Occipital lobe (tissue), 2 donors: Measurements from ENCODE around the gene SEC23IP. TPM values are rescaled to one million over a fixed set of nuclear protein-coding genes. Genes with fewer than 3 reads are reported as not detected.
A peak's percentile ranks its signal among the peaks of the same experiment; 100 is the strongest.
"Not testable (repeated sequence)": the region's sequence is repeated elsewhere in the genome, so short reads cannot be mapped to it uniquely, and the experiment has no call there.

Experiments used
- DNase-seq: peaks from one replicate; lab custom pipeline; 2025; lab: John Stamatoyannopoulos, UW
- total RNA-seq: library from RNA; depleted of rRNA; stranded (reverse); fragments of >200 nt; gene quantifications from one replicate; pipeline ENCODE4 v1.2.3, GENCODE V29; 2014

SEC23IP gene
- total RNA-seq: 19.8 TPM

DNA sequence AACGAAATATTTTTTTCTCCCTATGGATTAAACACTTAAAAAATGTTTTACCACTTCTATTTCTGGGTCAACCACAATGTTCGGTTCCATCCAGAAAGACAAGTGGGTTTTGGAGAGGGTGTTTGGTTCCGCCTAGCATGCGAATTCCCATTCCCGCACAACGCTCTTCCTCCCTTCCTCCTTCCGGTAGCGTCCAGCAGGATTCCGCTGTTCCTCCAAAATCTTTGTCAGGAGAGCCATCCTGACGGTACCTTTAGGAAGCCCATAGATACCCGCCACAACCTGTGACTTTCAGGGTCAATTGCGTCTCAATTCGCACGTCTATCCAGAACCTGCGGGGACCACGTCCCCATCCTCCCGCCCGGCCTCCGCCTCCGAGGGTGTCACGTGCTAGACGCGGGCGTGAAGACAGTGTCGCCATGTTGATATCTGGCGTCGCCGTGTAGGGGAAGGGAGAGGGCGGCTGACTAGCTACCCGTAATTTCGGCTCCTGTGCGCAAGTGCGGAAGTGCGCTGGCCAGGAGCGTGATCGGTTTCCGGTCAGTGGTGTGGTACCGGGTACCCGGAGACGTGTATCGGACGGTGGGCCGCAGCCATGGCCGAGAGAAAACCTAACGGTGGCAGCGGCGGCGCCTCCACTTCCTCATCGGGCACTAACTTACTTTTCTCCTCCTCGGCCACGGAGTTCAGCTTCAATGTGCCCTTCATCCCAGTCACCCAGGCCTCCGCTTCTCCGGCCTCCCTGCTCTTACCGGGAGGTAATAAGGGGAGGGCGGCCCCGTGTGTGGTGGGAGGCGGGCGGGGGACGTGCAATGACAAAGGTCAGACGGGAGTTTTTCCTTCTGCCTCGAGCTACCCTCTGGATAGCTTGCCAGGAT is at the start of gene SEC23IP:
Gene SEC23IP (plus strand): TSS at position 543 of the 878 bp plus-strand sequence. CDS start 53 bp downstream, at position 596.
- peak; percentile 97 for DNase-seq

DNA sequence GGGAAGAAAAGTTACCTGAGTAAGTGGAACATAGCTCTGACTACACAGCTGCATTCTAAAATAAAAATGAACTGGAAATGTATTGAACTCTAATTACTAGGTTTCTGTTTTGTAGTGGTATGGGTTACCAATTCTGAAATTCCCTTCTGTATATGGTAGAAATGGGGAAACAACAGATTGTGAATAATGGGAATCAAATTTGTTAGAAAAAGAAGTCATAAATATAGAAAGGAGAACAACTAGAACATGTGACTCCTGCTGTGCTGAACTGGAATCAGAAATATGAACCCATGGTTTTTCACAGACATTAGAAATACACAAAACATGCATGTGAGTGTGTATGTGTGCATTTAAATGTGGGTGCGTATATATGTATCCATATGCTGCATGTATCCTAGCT is 46.9 kb upstream of the SEC23IP start:
- no peak for DNase-seq

DNA sequence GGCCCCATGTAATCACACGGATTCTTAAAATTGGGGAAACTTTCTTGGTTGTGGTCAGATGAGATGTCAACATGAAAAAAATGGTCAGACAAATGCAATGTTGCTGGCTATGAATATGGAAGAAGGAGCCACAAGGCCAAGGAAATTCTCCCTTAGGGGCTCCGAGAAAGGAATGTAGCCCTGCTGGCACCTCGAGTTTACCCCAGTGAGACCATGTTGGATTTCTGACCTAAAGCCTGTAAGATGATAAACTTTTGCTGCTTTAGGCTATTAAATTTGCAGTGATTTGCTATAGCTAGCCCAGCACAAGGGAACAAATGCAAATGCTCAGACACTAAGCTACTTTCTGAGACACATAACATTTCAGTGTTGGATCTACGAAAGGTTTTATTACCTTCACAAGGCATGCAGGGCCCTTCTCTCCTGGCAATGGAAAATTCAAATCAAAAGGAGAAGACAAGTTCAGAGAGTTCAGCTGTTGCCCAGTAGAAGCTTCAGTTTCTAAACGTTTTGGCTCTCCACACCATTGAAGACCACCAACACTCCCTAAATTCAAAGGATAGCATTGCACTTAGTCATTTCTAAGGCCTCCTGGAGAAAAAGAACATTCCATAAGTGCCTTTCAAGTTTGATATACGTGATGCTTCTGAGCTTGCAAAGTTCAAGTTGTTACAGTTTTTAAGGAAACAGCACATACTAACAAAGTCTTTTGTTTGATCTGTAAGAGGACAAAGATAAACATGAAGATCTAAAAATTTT is 43.3 kb upstream of the SEC23IP start:
- no peak for DNase-seq

DNA sequence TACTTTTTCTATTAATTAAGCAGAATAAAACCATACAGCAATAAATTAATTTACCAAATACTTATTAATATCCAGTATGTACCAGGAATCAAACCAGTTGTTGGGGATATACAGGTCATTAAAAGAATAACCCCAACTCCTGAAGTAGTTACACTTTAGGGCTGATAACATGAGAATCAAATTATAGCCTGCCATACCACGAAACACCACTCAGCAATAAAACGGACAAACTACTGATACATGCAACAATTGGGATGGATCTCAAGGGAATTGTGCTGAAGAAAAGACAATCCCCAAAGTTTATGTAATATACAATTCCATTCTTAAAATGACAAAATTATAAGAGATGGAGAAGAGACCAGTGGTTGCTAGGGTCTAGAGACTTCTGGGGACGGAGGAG is 42.6 kb upstream of the SEC23IP start:
- DNase-seq: no peak

DNA sequence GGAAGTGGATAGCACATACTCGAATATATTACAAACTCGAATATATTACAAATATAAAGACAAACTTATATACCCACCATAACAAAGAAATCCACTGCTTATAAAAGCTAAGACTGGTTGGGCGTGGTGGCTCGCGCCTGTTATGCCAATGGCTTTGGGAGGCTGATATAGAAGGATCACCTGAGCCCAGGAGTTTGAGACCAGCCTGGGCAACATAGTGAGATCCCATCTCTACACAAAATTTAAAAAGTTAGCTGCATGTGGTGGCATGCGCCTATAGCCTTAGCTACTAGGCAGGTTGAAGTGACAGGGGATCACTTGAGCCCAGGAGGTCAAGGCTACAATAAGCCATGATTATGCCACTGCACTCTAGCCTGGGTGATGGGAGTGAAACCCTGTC is 40.3 kb upstream of the SEC23IP start:
- DNase-seq: no peak

DNA sequence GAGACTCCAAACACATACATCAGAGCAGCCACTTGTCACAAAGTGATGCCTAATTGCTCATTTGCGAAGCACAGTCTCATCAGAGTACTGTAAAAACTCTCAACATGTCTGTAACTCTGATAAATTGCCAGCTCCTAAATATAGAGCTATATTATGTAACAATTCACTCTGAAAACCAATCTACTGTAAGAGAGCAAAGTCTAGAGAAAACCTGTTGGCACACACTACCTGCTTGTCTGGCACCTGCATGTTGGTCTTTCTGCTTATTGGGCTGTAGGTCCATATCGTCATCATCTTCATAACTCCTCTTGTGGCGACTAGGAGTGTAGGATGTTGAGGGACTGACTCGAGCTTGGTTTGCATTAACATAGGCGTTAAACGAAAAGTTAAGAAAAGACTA is 39.7 kb upstream of the SEC23IP start:
- DNase-seq: no peak

DNA sequence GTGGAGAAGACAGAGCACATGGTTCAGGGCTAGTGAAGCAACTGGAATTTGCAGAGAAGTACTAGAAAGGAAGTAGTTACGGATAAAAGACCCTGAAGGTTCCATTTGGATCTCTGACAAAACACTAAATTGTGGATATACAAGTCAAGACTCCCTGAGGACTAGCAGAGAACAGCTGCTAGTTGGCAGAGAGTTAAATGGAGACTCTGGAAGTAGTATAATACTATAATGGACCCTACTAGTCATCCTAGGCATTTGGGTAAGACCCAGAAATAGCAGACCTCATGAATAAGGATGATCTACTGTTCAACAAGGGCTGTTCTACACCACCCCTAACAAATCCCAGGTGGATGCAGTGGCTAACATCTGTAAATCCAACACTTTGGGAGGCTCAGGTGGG is 39.0 kb upstream of the SEC23IP start:
- no peak for DNase-seq

DNA sequence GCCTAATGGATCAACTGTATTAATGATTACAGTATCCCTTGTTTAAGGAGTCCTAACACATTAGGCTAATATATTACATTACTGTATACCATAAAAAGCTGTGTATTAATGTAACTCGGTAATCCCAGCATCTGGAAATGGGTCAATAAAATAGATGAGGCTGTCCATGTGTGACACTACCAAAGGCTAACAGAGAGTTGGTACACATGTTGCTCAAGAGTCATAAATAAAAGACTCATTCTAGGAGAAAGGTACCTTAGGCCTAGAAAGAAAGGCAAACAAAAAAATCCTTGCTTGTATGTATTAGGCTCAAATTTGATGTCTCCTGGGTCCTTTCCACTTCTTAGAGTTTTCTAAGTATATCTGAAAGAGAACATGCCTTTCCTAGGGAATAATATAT is 34.5 kb upstream of the SEC23IP start:
- DNase-seq: no peak

DNA sequence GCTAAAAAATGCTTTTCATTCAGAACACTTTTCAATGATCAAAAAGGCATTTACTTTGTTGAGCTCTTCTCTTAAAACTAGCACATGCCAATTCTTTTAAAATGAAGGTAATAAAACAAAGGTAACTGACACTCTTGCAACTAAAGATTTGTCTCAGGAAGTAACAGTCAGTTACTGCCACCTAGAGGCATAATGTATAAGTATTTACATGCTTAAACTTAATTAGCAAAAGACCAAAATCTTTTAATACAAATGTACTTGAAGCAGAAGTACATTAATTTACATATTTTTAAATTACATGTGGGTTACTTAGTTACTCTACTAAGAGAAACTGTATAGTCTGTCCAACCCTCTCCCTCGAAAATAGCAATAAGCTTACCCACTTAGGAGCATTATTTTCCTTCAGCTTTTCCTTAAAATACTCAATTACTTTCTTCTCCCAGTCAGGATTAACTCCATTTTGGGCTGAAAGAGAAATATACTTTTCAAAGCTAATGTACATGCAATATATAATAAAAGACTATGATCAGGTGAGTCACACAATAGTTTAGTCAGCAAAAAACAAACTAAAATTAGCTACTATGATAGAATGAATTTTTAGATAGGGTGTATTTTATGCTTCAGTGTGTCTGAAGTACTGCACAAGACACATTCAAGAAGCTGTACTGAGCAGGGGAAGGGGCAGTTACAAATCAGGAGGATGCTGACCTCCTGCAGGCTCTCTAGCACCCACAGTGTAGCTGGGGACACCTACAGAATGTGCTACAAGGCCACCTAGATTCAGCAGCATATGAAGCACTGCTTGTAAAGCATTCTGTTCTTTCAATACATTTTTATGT is 32.9 kb upstream of the SEC23IP start:
- DNase-seq: no peak

DNA sequence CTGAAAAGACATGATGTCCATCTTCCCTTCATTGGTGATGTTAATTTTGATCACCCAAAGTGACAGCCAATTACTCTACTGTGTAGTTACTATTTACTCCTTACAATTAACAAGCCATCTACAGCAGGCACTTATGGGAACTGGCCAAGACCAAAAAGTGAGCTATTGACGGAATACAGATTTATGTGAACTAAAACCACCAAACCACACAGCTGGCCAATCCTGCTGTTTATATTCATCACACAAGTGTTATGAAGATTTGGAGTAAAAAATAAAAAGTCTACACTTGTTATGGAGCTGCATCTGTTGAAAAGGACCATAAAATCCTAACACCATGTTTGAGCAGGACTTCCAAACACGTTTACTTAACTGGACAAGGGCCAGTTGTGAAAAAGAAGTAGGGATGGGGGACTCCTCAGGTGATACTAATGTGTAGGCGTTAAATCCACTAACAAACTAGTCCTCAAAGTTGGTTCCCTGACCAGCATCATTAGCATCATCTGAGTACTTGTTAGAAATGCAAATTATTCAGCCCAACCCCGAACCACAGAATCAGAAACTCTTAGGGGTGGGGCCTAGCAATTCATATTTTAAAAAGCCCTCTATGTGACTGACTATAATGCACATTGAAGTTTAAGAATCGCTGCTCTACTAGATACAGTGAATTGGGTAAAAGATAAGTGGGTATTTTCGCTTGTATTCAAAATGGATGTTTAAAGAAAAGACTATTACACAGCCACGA is 31.5 kb upstream of the SEC23IP start:
- no peak for DNase-seq

DNA sequence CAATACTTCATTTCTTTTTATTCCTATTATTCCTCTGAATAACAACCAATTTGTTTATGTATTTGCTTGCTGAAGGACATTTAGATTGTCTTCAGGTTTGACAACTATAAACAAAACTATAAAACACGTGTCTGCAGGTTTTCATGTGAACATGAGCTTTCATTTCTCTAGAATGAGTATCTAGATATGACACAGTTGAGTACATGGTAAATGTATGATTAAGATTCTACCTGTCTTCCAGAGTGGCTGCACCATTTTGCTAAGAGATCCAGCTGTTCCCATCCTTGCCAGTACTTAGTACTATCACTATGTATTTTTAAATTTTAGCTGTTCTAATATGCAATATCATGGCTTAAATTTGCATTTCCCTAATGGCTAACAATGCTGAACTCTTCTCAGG is 30.0 kb upstream of the SEC23IP start:
- DNase-seq: no peak

DNA sequence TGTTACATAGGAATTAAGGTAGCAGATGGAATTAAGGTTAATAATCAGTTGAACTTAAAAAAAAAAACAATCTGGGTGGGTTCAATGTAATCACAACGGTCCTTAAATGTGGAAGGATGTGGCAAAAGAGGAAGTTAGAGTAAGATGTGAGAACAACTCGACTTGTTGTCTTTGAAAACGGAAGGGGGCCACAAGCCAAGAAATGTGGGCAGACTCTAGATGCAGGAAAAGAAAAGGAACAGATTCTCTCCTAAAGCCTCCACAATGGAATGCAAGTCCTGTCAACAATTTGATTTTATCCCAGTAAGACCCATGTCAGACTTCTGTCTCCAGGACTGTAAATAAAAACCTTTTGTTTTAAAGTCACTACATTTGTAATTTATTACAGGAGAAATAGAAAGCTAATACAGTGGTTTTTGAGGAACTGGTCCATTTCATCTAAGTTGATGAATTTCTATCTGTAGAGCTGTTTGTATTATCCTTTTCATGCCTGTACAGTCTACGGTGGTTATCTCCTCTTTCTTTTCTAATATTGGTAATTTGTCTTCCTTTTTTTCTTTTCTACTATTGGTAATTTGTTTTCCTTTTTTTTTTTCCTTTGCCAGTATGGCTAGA is 28.5 kb upstream of the SEC23IP start:
- DNase-seq: no peak

DNA sequence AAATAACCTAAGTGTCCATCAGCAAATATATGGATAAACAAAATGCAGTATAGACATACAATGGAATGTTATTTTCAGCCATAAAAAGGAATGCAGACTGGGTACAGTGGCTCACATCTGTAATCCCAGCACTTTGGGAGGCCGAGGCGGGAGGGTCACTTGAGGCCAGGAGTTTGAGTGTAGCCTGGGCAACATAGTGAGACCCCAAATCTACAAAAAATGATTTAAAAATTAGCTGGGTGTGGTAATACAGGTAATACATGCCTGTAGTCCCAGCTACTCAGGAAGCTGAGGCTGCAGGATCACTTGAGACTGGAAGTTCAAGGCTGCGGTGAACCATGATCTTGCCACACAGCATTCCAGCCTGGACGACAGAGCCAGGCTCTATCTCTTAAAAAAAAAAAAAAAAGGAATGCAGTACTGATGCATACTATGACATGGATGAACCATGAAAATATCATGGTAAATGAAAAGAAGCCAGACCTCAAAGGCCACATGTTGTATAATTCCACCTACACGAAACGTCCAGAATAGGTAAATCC is 26.8 kb upstream of the SEC23IP start:
- DNase-seq: no peak

DNA sequence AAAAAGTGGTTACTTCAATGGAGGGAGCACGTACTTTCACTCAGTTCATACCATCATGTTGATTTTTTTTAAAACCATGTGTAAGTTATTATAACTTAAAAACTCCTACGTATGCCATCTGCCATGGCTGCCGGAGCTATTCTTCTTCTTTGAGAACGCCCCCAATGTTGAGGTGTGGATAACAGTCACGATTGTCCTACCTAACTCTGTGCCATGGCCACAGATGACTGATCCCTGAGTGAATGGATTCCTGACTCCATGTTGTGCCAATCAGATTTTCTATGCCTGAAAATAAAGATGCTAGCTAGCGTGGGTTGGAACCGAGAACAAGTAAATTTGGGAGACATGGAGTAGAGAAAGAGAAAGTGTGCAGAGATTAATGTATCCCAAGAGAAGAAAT is 25.2 kb upstream of the SEC23IP start:
- DNase-seq: peak; percentile 2

DNA sequence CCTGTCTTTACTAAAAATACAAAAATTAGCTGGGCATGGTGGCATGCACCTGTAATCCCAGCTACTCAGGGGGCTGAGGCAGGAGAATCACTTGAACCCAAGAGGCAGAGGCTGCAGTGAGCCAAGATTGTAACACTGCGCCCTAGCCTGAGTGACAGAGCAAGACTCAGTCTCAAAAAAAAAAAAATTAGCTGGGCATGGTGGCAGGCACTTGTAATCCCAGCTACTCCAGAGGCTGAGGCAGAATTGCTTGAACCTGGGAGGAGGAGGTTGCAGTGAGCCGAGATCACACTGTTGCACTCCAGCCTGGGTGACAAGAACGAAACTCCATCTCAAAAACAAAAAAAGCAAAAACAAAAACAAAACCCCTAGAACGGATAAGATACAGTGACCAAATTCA is 23.1 kb upstream of the SEC23IP start:
- not testable (repeated sequence) for DNase-seq

DNA sequence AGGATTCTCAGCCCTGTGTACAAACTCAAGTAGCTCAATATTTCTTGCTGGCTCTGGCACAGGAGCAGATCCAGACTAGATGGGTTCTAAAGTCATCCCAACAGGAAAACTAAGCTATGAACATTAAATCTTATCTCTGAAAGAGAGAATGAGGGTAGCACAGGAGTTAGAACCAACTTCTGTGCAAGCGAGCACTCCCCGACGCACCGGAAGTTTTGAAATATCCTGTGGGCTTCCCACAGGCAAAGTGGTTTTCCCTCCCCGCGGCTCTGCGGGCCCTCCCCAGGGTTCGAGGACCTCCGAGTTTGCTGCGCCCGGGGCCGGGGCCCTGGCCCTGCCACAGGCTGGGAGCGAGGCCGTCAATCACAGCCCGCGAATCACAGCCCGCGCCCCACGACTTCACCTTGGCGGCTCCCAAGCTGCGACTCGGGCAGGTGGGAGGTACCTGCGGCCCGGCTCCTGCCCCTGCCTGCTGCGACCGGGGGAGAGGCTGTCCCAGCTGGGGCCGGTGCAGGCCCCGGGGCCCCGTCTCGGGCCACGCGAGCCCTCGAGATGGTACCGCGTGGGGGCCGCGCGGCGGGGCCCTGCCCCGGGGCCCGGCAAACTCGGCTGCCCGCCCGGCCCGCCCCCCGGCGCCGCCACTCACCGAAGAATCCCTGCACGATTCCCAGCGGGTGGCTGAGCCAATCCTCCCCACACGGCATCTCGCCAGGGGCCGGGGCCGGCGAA is 20.5 kb upstream of the SEC23IP start:
- no peak for DNase-seq

DNA sequence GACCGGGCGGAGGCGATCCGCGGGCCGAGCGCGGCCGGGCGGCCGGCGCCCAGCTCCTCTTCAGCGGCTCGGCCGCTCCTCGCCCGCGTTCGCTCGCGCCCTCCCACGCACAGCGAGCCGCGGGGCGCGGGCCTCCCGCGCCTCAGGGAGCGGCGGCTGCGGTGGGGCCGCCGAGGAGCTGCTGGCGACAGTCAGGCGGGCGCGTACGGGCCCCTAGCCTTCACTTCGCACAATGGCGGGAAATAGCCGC is 20.0 kb upstream of the SEC23IP start, which contains the start of gene MCMBP:
Gene MCMBP (minus strand): TSS at position 234 of the 250 bp plus-strand sequence. CDS start 259 bp downstream, outside the sequence.
- no peak for DNase-seq

DNA sequence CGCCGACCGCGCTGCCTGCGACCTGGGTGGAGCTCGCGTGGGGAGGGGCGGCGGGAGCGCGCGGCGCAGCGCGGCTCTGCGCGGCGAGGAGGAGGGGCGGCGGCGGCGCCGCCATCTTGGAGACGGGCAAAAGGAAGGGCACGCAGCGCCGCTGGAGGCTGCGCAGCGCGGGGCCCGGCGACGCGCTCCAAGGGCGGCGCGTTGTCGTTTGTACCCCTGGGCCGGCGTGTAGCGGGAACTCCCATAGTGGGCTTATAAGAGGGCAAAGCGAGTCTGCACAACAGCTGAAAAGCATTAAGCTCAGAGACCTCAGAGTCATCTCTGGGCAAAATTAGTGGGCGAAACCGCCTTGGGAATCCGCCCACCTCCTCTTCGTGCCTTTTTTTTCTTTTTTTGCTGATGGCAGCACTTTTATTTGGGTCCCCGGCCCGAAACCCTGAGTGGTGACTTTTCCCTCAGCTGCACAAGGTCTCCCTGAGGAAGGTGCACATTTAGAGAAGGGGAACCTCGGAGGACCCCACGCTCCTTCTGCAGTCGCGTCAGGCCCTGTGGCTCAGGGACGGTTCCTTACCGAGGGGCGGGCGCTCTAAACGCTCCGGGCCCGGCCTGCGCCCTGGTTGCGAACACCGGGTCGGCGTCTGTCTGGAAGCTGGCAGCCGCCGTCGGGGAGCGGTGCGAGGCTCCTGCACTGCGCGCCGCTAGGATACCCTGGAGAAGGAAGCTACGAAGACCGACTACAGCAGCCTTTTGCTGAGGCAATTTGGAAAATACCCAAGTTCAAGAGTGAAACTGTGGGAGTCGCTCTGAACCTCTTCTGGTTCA is 19.5 kb upstream of the SEC23IP start:
- DNase-seq: peak; percentile 73

DNA sequence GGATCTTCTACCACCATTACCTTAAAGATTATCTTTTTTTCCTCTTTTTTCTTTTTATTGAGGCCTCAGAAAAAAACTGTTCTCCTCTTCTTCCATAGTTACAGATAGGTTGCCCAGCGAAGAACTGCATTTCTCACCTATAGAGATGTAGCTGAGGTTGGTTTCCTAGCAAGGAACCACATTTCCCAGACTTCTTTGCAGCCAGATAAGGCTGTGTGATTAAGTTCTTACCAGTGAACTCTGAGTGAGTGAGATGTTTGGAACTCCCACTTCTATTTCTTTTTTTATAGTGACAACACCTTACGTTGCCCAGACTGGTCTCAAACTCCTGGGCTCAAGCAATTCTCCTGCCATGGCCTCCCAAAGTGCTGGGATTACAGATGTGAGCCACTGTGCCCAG is 14.0 kb upstream of the SEC23IP start:
- no peak for DNase-seq
